Panc1 (cell line): ENCODE results near the gene TMEFF2. TPM values are rescaled to one million over a fixed set of nuclear protein-coding genes. Genes with fewer than 3 reads are reported as not detected.

Source experiments
- ATAC-seq: fragments of 200-7000 bp; cut with Tn5 transposase; 2 replicates; pipeline ENCODE4 v1.9.1; 2020; ENCODE audit warnings: mild to moderate bottlenecking, moderate library complexity
- BruUV-seq: library from RNA; stranded (reverse); fragments of 400-500 nt; replicated peaks from 2 replicates; lab custom pipeline; 2021; lab: Mats Ljungman, UMichigan
- CTCF ChIA-PET: fragments of 300-600 bp; sonication (Branson Sonifier 250); formaldehyde crosslinking; loops from one replicate; lab custom pipeline; 2022; ENCODE audit warnings: antibody characterized with exemption; lab: Charles Lee
- POLR2A ChIA-PET: fragments of 300-600 bp; sonication (Branson Sonifier 250); formaldehyde crosslinking; loops from one replicate; lab custom pipeline; 2022; ENCODE audit warnings: antibody characterized with exemption; lab: Charles Lee
- DNase-seq: peaks from one replicate; pipeline ENCODE4 v3.0.0-alpha.2; 2010; ENCODE audit warnings: low read depth, low spot score
- H3K27ac ChIP-seq: 2 replicates; pipeline ENCODE4 v1.5.1; 2011; ENCODE audit warnings: mild to moderate bottlenecking, low read length, inconsistent platforms
- H3K27me3 ChIP-seq: fragments of 200-500 bp; sonication (Bioruptor generic); 2 replicates; pipeline ENCODE4 v1.6.0; 2014; ENCODE audit warnings: low read length, inconsistent platforms; ENCODE audit not compliant: control insufficient read depth, insufficient read depth
- H3K36me3 ChIP-seq: fragments of 200-500 bp; sonication (Bioruptor generic); 2 replicates; pipeline ENCODE4 v1.5.1; 2014; ENCODE audit warnings: inconsistent platforms, mild to moderate bottlenecking, low read length, moderate library complexity; ENCODE audit not compliant: control insufficient read depth, insufficient read depth
- H3K4me1 ChIP-seq: 2 replicates; pipeline ENCODE4 v1.5.1; 2011; ENCODE audit warnings: inconsistent platforms, mild to moderate bottlenecking, low read length, moderate library complexity; ENCODE audit not compliant: control insufficient read depth, insufficient read depth
- H3K4me3 ChIP-seq, 2 experiments: 2 replicates each; pipeline ENCODE4 v1.5.1; 2011 to 2012; ENCODE audit warnings: low read depth in 2 of 2, low read length in 2 of 2, mild to moderate bottlenecking in 2 of 2, inconsistent platforms in 1 of 2, moderate library complexity in 1 of 2
- H3K9me3 ChIP-seq: fragments of 200-500 bp; sonication (Bioruptor generic); 2 replicates; pipeline ENCODE4 v1.5.1; 2014; ENCODE audit warnings: low read depth, mild to moderate bottlenecking, inconsistent platforms, low read length, moderate library complexity; ENCODE audit not compliant: control insufficient read depth, insufficient read depth
- CTCF ChIP-seq: fragments of 450-650 bp; IDR thresholded peaks from 2 replicates; pipeline ENCODE4 v1.5.1; 2017; ENCODE audit warnings: mild to moderate bottlenecking
- POLR2AphosphoS5 ChIP-seq: IDR thresholded peaks from 2 replicates; pipeline ENCODE4 v1.6.1; 2012; ENCODE audit warnings: mild to moderate bottlenecking, low read depth, low read length, moderate library complexity
- REST ChIP-seq, 2 experiments: IDR thresholded peaks; 2 replicates each; pipeline ENCODE4 v1.6.1; 2011 to 2012; ENCODE audit warnings: low read depth in 2 of 2, control low read depth in 1 of 2, low read length in 1 of 2, mild to moderate bottlenecking in 1 of 2, moderate library complexity in 1 of 2; ENCODE audit not compliant: insufficient read depth in 1 of 2
- SIN3A ChIP-seq: IDR thresholded peaks from 2 replicates; pipeline ENCODE4 v1.6.1; 2012; ENCODE audit warnings: low read depth, mild to moderate bottlenecking, low read length, moderate library complexity, borderline replicate concordance; ENCODE audit not compliant: insufficient read depth
- TCF7L2 ChIP-seq: IDR thresholded peaks from 2 replicates; pipeline ENCODE4 v1.6.1; 2011; ENCODE audit warnings: mild to moderate bottlenecking, low read depth, low read length, inconsistent platforms
- in situ Hi-C: cut with HindIII; loops from 2 replicates; pipeline ENCODE4 v1.10.0; 2016; ENCODE audit warnings: low sequenced_read_pairs, low pct_unique_long_range_greater_than_20kb
- intact Hi-C: fragments of 100-400 bp; cut with micrococcal nuclease; formaldehyde crosslinking; loops from one replicate; pipeline ENCODE4 v1.10.0; 2022; ENCODE audit not compliant: unreplicated experiment
- total RNA-seq: library from RNA; stranded (reverse); gene quantifications from one replicate; pipeline ENCODE4 v1.2.1, GENCODE V29; 2021; ENCODE audit not compliant: unreplicated experiment

The TMEFF2 gene
- total RNA-seq, 1 experiment from 2014 or later = 1.5 TPM

- Histone ChIP-seq H3K36me3 (no peaks in the 10 kb centered on the region), H3K27me3 (no peaks in the 10 kb centered on the region), H3K4me3 (no peak overlapping the region), H3K4me1 (no peaks in the 10 kb centered on the region), H3K9me3 (no peaks in the 10 kb centered on the region), H3K27ac (no peak overlapping the region)
- ATAC-seq (no peak), DNase-seq (no peak)
- in situ Hi-C loops (no loop called here), intact Hi-C loops (no loop called here)
- POLR2A ChIA-PET = no interaction called here
- BruUV-seq = no TSS peak
- CTCF ChIA-PET = no interaction called here
- TF ChIP-seq POLR2AphosphoS5 (no peak), REST (IDR thresholded peaks at IDR 0.05; ENCODE audit: insufficient read depth in 1 of 2, low read depth in 2 of 2, low read length in 1 of 2) (no peak), CTCF (no peak), SIN3A (no peak), TCF7L2 (no peak)
These were observed 70.2 kb downstream of the TMEFF2 start for GRCh38 chr2:192124571-192124970.

DNA sequence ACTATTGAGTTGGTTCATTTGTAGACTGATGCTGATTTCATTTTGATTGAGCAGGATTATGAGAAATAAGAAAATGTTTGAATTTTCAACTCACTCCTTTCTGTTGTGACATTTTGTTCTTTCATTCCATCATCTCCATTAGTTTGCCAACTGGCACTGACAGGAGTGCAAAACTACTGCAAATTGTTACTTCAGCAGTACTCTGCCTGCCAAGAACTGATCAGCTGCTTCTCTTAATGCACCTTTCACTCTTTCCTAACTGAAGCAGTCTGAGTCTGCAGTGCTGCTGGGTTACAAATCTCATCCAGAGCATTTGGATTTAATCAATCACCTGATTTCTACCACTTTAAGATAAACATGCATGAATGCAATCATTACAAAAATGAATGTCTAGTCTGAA, 70.9 kb downstream of the TMEFF2 start:
- Histone ChIP-seq H3K9me3 (no peaks in the 10 kb centered on the region), H3K27me3 (no peaks in the 10 kb centered on the region), H3K27ac (no peak overlapping the region), H3K4me1 (no peaks in the 10 kb centered on the region), H3K36me3 (no peaks in the 10 kb centered on the region), H3K4me3 (no peak overlapping the region)
- CTCF ChIA-PET = no interaction called here
- TF ChIP-seq SIN3A = no peak
- no peak for TF ChIP-seq TCF7L2
- no peak for TF ChIP-seq CTCF
- no peak for TF ChIP-seq REST (IDR thresholded peaks at IDR 0.05; ENCODE audit: insufficient read depth in 1 of 2, low read depth in 2 of 2, low read length in 1 of 2)
- no peak for TF ChIP-seq POLR2AphosphoS5
- no peak for DNase-seq
- POLR2A ChIA-PET = no interaction called here
- no peak for ATAC-seq
- BruUV-seq = no TSS peak
- in situ Hi-C loops (no loop called here), intact Hi-C loops (no loop called here)
